NCI-H2227 (cell line): ENCODE results near the gene PITX3.

Experiments used
- DNase-seq: peaks from one replicate; lab custom pipeline; 2025; ENCODE audit not compliant: unreplicated experiment; lab: John Stamatoyannopoulos, UW

The PITX3 gene

DNA sequence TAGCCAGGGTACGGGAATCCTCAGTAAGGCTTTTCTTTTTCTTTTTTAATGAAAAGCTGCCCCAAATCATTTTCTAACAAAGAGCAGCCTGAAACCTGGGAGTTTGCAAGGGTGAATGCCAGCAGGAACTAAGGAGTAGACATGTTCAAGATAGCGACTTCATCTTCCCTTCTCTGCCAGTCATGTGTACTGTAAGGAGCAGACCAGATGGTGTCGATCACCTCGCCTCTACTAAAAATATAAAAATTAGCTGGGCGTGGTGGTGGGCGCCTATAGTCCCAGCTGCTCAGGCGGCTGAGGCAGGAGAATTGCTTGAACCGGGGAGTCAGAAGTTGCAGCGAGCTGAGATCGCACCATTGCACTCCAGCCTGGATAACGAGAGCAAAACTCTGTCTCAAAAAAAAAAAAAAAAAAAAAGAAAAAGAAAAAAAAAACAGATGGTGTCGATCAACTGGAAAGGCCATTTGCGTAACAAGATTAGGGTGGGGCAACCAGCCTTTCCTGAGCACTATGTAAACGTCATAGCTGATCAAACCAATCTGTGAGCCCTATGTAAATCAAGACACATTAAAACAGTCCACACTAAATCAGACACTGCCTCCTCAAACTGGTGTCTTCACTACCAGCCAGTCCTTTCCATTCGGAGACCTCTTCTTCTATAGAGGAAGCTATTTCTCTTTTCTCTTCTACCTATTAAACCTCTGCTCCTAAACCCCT, 55.3 kb downstream of the PITX3 start:
- DNase-seq = peak; percentile 4

DNA sequence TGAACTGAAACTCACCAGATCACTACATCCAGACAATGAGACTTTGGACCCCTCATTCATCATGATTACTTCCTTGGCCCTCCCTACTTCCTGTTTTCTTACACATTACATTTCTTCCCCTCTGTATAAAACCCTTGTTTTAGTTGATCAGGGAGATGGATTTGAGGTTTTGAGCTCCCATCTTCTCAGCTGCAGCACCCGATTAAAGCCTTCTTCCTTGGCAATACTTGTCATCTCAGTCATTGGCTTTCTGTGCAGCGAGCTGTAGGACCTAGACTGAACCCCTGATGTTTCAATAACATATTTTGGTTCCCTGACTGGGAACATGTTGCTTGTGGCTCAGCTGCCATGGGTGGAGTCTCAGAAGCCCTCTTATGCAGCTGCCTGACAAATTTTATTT, 56.0 kb downstream of the PITX3 start:
- DNase-seq = no peak

DNA sequence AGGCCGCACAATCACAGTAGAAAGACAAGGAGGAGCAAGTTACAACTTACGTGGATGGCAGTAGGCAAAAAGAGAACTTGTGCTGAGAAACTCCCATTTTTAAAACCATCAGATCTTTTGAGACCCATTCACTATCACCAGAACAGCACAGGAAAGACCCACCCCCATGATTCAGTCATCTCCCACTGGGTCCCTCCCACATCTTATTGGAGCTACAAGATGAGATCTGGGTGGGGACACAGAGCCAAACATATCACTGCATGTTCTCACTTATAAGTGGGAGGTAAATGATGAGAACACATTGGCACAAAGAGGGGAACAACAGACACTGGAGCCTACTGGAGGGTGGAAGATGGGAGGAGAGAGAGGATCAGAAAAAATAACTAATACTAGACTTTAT, 56.7 kb downstream of the PITX3 start:
- DNase-seq = no peak
